GM12874 (cell line): ENCODE measurements around the gene LARP4B.

Experiments used
- CTCF ChIP-seq: IDR thresholded peaks from 2 replicates; pipeline ENCODE4 v1.5.1; 2011; ENCODE audit warnings: low read depth, mild to moderate bottlenecking, control low read depth, low read length, moderate library complexity; ENCODE audit not compliant: insufficient read depth

LARP4B gene

GRCh38 chr10:921471-922414, 9.8 kb downstream of the LARP4B start:
- no peak for TF ChIP-seq CTCF

GRCh38 chr10:920450-920849, 11.1 kb downstream of the LARP4B start:
- TF ChIP-seq CTCF, result no peak

- TF ChIP-seq CTCF, result no peak
Observed at GRCh38 chr10:919481-919880, 12.0 kb downstream of the LARP4B start.

GRCh38 chr10:917999-918398, 13.5 kb downstream of the LARP4B start:
- TF ChIP-seq CTCF, result no peak

- no peak for TF ChIP-seq CTCF
Observed at GRCh38 chr10:917416-917720, 14.1 kb downstream of the LARP4B start.

- TF ChIP-seq CTCF, result no peak
Observed at GRCh38 chr10:916716-917415, 14.6 kb downstream of the LARP4B start.

- TF ChIP-seq CTCF, result no peak
Observed at GRCh38 chr10:909831-910230, 21.7 kb downstream of the LARP4B start.
